ENCODE measurements around the gene ETS2. TPM values are rescaled to one million over a fixed set of nuclear protein-coding genes. Genes with fewer than 3 reads are reported as not detected.

ETS2 gene
- total and polyA plus RNA-seq, 7 donors = 37.0 to 494 (median 94.5) TPM

GRCh38 chr21:38848187-38848609 is 42.5 kb downstream of the ETS2 start:
- 58 to 66% (median 59%) methylated on average over 7 of the region's 7 CpGs for WGBS, 3 donors
- intact Hi-C loops (cut with DNase I) = no loop called here
- no peaks in the 10 kb centered on the region for H3K27me3 ChIP-seq (ENCODE audit: insufficient read depth in 3 of 3, low read length in 2 of 3)
- H3K4me3 ChIP-seq = no peak overlapping the region
- peak in 1 of 4 donors; percentile 33 for ATAC-seq
- H3K27ac ChIP-seq = peak overlapping the region; percentile 53
- no peaks in the 10 kb centered on the region for H3K9me3 ChIP-seq
- no peaks in the 10 kb centered on the region for H3K36me3 ChIP-seq (ENCODE audit: insufficient read depth in 1 of 2, low read depth in 1 of 2)
- TF ChIP-seq CTCF (IDR thresholded peaks at IDR 0.05) = no peak
- H3K4me1 ChIP-seq = peaks cover 15% of the 10 kb centered on the region
- no peak for DNase-seq

GRCh38 chr21:38849776-38850175 is 44.0 kb downstream of the ETS2 start:
- H3K27ac ChIP-seq = no peak overlapping the region
- WGBS, 3 donors = 61 to 67% (median 61%) methylated on average over 6 of the region's 6 CpGs
- TF ChIP-seq CTCF (IDR thresholded peaks at IDR 0.05) = no peak
- ATAC-seq (no peak), DNase-seq (no peak)
- no peaks in the 10 kb centered on the region for H3K27me3 ChIP-seq (ENCODE audit: insufficient read depth in 3 of 3, low read length in 2 of 3)
- intact Hi-C loops (cut with DNase I) = loop anchor here in 1 of 2 donors (5.0 kb wide), 1 partner anchor 37 kb away; no protein-coding TSS in a partner anchor
- no peaks in the 10 kb centered on the region for H3K36me3 ChIP-seq (ENCODE audit: insufficient read depth in 1 of 2, low read depth in 1 of 2)
- peaks cover 14% of the 10 kb centered on the region for H3K4me1 ChIP-seq
- no peaks in the 10 kb centered on the region for H3K9me3 ChIP-seq
- no peak overlapping the region for H3K4me3 ChIP-seq

GRCh38 chr21:38850277-38850951 is 44.7 kb downstream of the ETS2 start:
- peak overlapping the region; percentile 42 for H3K27ac ChIP-seq
- DNase-seq (no peak), ATAC-seq (no peak)
- intact Hi-C loops (cut with DNase I) = loop anchor here in 1 of 2 donors (5.0 kb wide), 1 partner anchor 38 kb away; no protein-coding TSS in a partner anchor
- H3K36me3 ChIP-seq (ENCODE audit: insufficient read depth in 1 of 2, low read depth in 1 of 2) = no peaks in the 10 kb centered on the region
- no peaks in the 10 kb centered on the region for H3K9me3 ChIP-seq
- 89 to 94% (median 89%) methylated on average over 6 of the region's 6 CpGs for WGBS, 3 donors
- H3K4me1 ChIP-seq = peaks cover 14% of the 10 kb centered on the region
- H3K4me3 ChIP-seq = no peak overlapping the region
- TF ChIP-seq CTCF (IDR thresholded peaks at IDR 0.05) = no peak
- no peaks in the 10 kb centered on the region for H3K27me3 ChIP-seq (ENCODE audit: insufficient read depth in 3 of 3, low read length in 2 of 3)

- DNase-seq (no peak), ATAC-seq (no peak)
- WGBS, 3 donors = 95 to 100% (median 100%) methylated on average over 1 of the region's 1 CpG
- no peaks in the 10 kb centered on the region for H3K9me3 ChIP-seq
- peaks cover 15% of the 10 kb centered on the region for H3K4me1 ChIP-seq
- peak overlapping the region; percentile 47 for H3K4me3 ChIP-seq
- intact Hi-C loops (cut with DNase I) = loop anchor here in 1 of 2 donors (5.0 kb wide), 1 partner anchor 39 kb away; no protein-coding TSS in a partner anchor
- H3K27me3 ChIP-seq (ENCODE audit: insufficient read depth in 3 of 3, low read length in 2 of 3) = no peaks in the 10 kb centered on the region
- peak overlapping the region; percentile 42 for H3K27ac ChIP-seq
- TF ChIP-seq CTCF (IDR thresholded peaks at IDR 0.05) = no peak
- no peaks in the 10 kb centered on the region for H3K36me3 ChIP-seq (ENCODE audit: insufficient read depth in 1 of 2, low read depth in 1 of 2)
Measured at GRCh38 chr21:38851101-38851500, 45.4 kb downstream of the ETS2 start.
